Measurements from ENCODE around the gene NEO1.

- TF ChIP-seq CTCF (IDR thresholded peaks at IDR 0.05; ENCODE audit: insufficient read depth, low read length) (no peak), GABPA (IDR thresholded peaks at IDR 0.05; ENCODE audit: low read depth) (no peak), REST (IDR thresholded peaks at IDR 0.05; ENCODE audit: insufficient replicate concordance, low read depth) (no peak)
Measured at GRCh38 chr15:73165435-73165834, 113.2 kb downstream of the NEO1 start.
